ENCODE data around the gene DIDO1. TPM values are rescaled to one million over a fixed set of nuclear protein-coding genes. Genes with fewer than 3 reads are reported as not detected.

Gene DIDO1
- total and polyA plus RNA-seq, 2 of the 13 experiments (the other 11 are each of a cell fraction or from before 2014, with no cell fraction given) = 75.0 to 75.1 TPM

- TF ChIP-seq GLI4 (CRISPR knock-in tag; IDR thresholded peaks at IDR 0.05; ENCODE audit: borderline replicate concordance) (peak; percentile 59; the same call in 1 of the 2 replicates), RAD21 (CRISPR knock-in tag; IDR thresholded peaks at IDR 0.05) (peak; percentile 95), SMYD3 (CRISPR knock-in tag; IDR thresholded peaks at IDR 0.05) (peak; percentile 92), ZNF317 (CRISPR knock-in tag; IDR thresholded peaks at IDR 0.05) (no peak), ZSCAN21 (CRISPR knock-in tag; IDR thresholded peaks at IDR 0.05; ENCODE audit: borderline replicate concordance) (peak; percentile 85), SKI (IDR thresholded peaks at IDR 0.05; ENCODE audit: partially characterized antibody) (no peak), SRSF1 (optimal IDR thresholded peaks at IDR 0.05; ENCODE audit: low read depth, low read length) (peak; percentile 79), ZNF160 (CRISPR knock-in tag; IDR thresholded peaks at IDR 0.05) (peak; percentile 89), UBTF (CRISPR knock-in tag; IDR thresholded peaks at IDR 0.05) (peak; percentile 71), EHMT2 (IDR thresholded peaks at IDR 0.05; ENCODE audit: borderline replicate concordance, low read depth, low read length) (no peak), ZNF343 (CRISPR knock-in tag; IDR thresholded peaks at IDR 0.05) (peak; percentile 66; the same call in 1 of the 2 replicates), RFXAP (CRISPR knock-in tag; IDR thresholded peaks at IDR 0.05; ENCODE audit: borderline replicate concordance) (peak; percentile 90), HOXA7 (CRISPR knock-in tag; IDR thresholded peaks at IDR 0.05) (no peak; the same call in 1 of the 2 replicates), FOXO1 (CRISPR knock-in tag; IDR thresholded peaks at IDR 0.05) (peak; percentile 24; the same call in 1 of the 2 replicates), ZNF781 (CRISPR knock-in tag; IDR thresholded peaks at IDR 0.05; ENCODE audit: borderline replicate concordance, not compliant biosample characterization) (peak; percentile 85), TIGD3 (CRISPR knock-in tag; IDR thresholded peaks at IDR 0.05; ENCODE audit: borderline replicate concordance) (peak; percentile 97; the same call in 1 of the 2 replicates), TRIM22 (IDR thresholded peaks at IDR 0.05) (no peak), JUN (CRISPR knock-in tag; IDR thresholded peaks at IDR 0.05) (peak; percentile 54; the same call in 1 of the 2 replicates), ATF7 (IDR thresholded peaks at IDR 0.05) (no peak), ATF7 (CRISPR knock-in tag; IDR thresholded peaks at IDR 0.05) (peak; percentile 60; the same call in 1 of the 2 replicates), ZMYM2 (CRISPR knock-in tag; IDR thresholded peaks at IDR 0.05) (peak; percentile 75; the same call in 1 of the 2 replicates), PLRG1 (conservative IDR thresholded peaks at IDR 0.05) (no peak), GPBP1L1 (CRISPR knock-in tag; IDR thresholded peaks at IDR 0.05) (no peak), CREB3 (CRISPR knock-in tag; IDR thresholded peaks at IDR 0.05) (peak; percentile 86)
These were observed 26.1 kb downstream of the DIDO1 start (continued) for GRCh38 chr20:62900052-62900691.

Measured in HepG2 (cell line).